Subcutaneous abdominal adipose tissue (tissue), 5 donors: ENCODE data around the gene NUCKS1.

Experiments used
- H3K27ac ChIP-seq: one replicate; pipeline ENCODE4 v1.7.0; 2013; ENCODE audit warnings: low read depth, mild to moderate bottlenecking, inconsistent platforms, low read length, moderate library complexity
- H3K27me3 ChIP-seq, 5 donors: one replicate each; pipeline ENCODE4 v1.7.0; 2013; ENCODE audit warnings: low read length in 5 of 5, inconsistent platforms in 1 of 5; ENCODE audit not compliant: control insufficient read depth in 5 of 5, insufficient read depth in 4 of 5
- H3K36me3 ChIP-seq, 5 donors: one replicate each; pipeline ENCODE4 v1.7.0; 2013; ENCODE audit warnings: low read length in 5 of 5; ENCODE audit not compliant: control insufficient read depth in 5 of 5, insufficient read depth in 5 of 5
- H3K4me1 ChIP-seq, 5 donors: one replicate each; pipeline ENCODE4 v1.7.0; 2013; ENCODE audit warnings: low read length in 5 of 5, mild to moderate bottlenecking in 3 of 5, moderate library complexity in 1 of 5; ENCODE audit not compliant: control insufficient read depth in 5 of 5, insufficient read depth in 5 of 5
- H3K4me3 ChIP-seq, 5 donors: one replicate each; pipeline ENCODE4 v1.7.0; 2013; ENCODE audit warnings: low read length in 5 of 5, low read depth in 1 of 5
- H3K9ac ChIP-seq, 5 donors: one replicate each; pipeline ENCODE4 v1.7.0; 2013; ENCODE audit warnings: low read length in 5 of 5, mild to moderate bottlenecking in 4 of 5, moderate library complexity in 3 of 5
- H3K9me3 ChIP-seq, 5 donors: one replicate each; pipeline ENCODE4 v1.7.0; 2013; ENCODE audit warnings: low read length in 5 of 5; ENCODE audit not compliant: control insufficient read depth in 5 of 5
- donor health status: healthy.
- donor health status: healthy.
- donor health status: healthy.
- donor health status: healthy.
- donor health status: healthy.

NUCKS1 gene

DNA sequence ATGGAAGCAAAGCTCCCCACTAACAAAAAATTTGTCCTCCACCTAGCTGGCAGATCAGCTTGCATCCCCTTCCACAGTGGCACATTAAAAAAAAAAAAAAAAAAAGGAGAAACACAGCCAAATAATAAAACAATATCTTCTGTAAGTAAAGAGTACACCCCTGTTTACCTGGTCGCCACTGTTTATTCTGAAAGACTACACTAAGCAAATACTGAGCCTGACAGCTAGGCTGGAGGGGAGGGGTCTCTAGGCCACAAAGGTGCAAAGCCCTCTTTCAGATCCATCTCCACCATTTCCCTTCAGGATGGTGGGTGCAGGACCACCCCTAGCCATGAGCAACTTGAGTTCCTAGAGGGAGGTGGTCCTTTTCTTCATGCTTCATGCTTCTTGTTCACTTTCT lies 46.9 kb downstream of the NUCKS1 start:
- Histone ChIP-seq H3K27ac (no peak overlapping the region), H3K4me3 (no peak overlapping the region), H3K27me3 (no peaks in the 10 kb centered on the region), H3K9ac (no peak overlapping the region), H3K9me3 (no peaks in the 10 kb centered on the region), H3K4me1 (peaks cover 0 to 10% (median 0%) of the 10 kb centered on the region in 5 donors), H3K36me3 (peaks cover 2 to 6% (median 4%) of the 10 kb centered on the region in 5 donors)

DNA sequence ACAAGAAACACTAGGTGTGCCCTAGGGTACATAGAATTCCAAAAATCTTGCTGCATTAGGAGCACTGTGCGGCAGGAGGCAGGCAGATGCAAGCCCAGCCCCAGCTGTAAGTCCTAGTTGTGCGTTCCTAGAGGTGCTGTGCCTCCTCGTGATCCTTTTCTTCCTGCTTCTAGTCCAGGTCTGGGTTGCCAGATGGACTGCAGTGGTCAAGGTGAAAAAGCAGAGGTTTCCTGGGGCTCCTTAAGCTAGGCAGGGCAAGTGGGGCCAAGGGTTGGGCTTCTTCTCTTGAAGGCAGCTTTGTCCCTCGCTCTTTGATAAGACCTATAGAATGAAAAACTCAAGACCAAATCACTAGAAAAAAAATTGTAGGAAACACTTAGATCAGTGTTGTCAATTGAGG lies 48.1 kb downstream of the NUCKS1 start:
- Histone ChIP-seq H3K9me3 (no peaks in the 10 kb centered on the region), H3K27ac (no peak overlapping the region), H3K36me3 (peaks cover 2 to 6% (median 4%) of the 10 kb centered on the region in 5 donors), H3K4me1 (peaks cover 0 to 10% (median 0%) of the 10 kb centered on the region in 5 donors), H3K27me3 (peaks cover 0 to 5% (median 0%) of the 10 kb centered on the region in 5 donors), H3K4me3 (no peak overlapping the region), H3K9ac (no peak overlapping the region)

DNA sequence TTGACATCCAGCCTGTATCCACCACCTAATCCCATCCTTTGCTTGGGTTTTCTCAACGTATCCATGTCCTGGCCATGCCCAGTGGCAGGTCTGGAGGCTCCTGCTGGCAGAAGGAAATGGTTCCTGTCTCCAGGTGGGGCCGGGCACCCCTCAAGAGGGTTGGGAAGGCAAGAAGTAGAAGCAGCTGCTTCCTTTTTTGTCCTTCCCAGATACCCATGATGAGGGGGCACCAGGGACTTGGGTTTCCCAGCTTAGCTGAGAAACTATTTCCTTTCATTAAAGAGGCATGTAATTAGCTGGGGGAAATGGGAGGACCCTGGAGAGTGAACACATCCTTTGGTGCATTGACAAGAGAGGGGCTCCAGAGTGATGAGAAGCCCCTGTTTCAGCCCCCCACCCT lies 48.6 kb downstream of the NUCKS1 start:
- Histone ChIP-seq H3K27me3 (peaks cover 0 to 5% (median 0%) of the 10 kb centered on the region in 5 donors), H3K4me3 (no peak overlapping the region), H3K9me3 (no peaks in the 10 kb centered on the region), H3K27ac (no peak overlapping the region), H3K4me1 (peaks cover 0 to 10% (median 0%) of the 10 kb centered on the region in 5 donors), H3K36me3 (peaks cover 2 to 6% (median 4%) of the 10 kb centered on the region in 5 donors), H3K9ac (no peak overlapping the region)

DNA sequence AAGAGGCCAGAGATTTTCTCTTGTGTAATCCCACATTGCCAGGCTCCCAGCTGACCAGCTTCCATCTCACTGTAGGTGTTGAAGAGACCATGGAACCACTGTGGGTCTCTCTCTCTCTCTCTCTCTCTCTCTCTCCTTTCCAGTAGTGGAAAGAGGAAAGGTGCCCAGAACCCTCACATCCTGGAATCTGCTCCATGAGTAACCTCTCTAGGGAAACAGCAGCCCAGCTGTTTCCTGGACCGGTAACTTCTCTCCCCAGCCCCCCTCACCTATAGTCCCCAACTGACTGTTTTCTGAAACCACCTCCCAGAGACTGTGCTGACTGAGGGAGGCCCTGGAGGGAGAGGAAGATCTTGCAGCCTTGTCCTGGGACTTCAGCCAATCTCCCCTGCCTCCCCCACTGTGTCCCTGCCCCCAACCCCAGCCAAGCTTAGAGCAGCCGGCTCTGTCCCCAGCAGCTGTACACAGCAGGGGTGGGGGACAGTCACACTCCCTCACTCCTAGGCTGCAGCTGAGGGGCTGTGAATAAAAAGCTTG lies 49.0 kb downstream of the NUCKS1 start:
- Histone ChIP-seq H3K4me1 (peaks cover 0 to 10% (median 0%) of the 10 kb centered on the region in 5 donors), H3K27ac (no peak overlapping the region), H3K4me3 (no peak overlapping the region), H3K9me3 (no peaks in the 10 kb centered on the region), H3K36me3 (peaks cover 2 to 6% (median 4%) of the 10 kb centered on the region in 5 donors), H3K27me3 (peaks cover 0 to 5% (median 0%) of the 10 kb centered on the region in 5 donors), H3K9ac (no peak overlapping the region)

DNA sequence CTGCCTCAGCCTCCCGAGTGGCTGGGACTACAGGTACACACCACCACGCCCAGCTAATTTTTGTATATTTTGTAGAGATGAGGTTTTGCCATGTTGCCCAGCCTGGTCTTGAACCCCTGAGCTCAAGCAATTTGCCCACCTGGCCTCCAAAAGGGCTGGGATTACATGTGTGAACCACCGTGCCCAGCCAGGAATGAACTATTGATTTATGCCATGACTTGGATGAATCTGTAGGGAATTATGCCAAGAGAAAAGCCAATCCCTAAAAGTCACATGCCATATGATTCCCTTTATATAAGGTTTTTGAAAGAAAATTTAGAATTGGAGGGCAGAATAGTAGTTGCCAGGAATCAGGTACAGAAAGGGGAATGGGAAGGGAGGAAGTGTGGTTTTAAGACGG lies 50.6 kb downstream of the NUCKS1 start:
- Histone ChIP-seq H3K27me3 (peaks cover 0 to 5% (median 2%) of the 10 kb centered on the region in 5 donors), H3K27ac (no peak overlapping the region), H3K36me3 (peaks cover 0 to 6% (median 3%) of the 10 kb centered on the region in 5 donors), H3K9me3 (no peaks in the 10 kb centered on the region), H3K4me3 (no peak overlapping the region), H3K4me1 (peaks cover 0 to 10% (median 0%) of the 10 kb centered on the region in 5 donors), H3K9ac (no peak overlapping the region)

DNA sequence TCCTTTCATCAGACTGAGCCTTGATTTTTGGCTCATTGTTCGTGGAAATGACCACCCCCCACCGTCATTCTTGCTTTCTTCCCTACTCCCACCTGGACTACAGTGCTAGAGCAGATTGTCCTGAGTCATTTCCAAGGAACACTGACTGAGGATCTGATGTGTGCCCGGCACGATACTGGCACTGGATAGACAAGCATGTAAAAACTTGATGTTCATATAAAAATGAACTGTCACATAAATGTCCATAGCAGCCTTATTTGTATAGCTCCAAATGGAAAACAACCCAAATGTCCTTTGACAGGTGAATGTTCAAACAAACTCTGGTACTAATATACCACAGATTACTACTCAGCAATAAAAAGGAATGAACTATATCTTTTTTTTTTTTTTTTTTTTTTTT lies 51.1 kb downstream of the NUCKS1 start:
- Histone ChIP-seq H3K27ac (no peak overlapping the region), H3K36me3 (peaks cover 0 to 3% (median 1%) of the 10 kb centered on the region in 5 donors), H3K27me3 (peaks cover 0 to 5% (median 2%) of the 10 kb centered on the region in 5 donors), H3K4me3 (no peak overlapping the region), H3K9me3 (no peaks in the 10 kb centered on the region), H3K4me1 (peaks cover 0 to 10% (median 0%) of the 10 kb centered on the region in 5 donors), H3K9ac (no peak overlapping the region)

DNA sequence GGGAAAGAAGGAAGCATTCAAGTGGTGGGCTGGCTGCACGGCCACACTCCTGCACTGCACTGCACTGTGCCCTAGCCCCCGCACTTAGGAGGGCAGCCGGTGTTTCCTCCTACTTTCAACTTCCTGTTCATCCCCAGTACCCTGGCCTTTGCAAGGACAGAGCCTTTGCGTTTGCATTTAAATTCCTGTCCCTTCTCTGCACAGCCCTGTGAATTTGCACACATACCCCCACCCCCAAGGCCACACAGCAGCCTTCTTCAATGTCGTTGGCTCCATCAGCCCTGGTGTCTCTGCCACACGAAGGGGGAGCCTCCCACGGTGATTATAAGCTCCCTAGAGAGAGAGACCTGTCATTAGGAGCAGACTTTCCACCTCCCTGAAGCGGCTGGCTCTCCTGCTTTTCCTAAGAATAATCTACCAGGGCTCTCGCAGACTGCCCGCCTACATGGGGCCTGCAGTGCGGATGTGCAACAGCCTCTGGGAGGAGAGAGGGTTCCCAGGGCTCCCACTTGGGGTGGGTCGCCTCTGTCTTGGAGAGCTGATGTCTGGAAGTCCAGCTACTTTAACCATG lies 56.5 kb downstream of the NUCKS1 start:
- Histone ChIP-seq H3K9ac (no peak overlapping the region), H3K27ac (no peak overlapping the region), H3K4me1 (no peaks in the 10 kb centered on the region), H3K27me3 (peaks cover 0 to 7% (median 2%) of the 10 kb centered on the region in 5 donors), H3K4me3 (no peak overlapping the region), H3K9me3 (no peaks in the 10 kb centered on the region), H3K36me3 (no peaks in the 10 kb centered on the region)

DNA sequence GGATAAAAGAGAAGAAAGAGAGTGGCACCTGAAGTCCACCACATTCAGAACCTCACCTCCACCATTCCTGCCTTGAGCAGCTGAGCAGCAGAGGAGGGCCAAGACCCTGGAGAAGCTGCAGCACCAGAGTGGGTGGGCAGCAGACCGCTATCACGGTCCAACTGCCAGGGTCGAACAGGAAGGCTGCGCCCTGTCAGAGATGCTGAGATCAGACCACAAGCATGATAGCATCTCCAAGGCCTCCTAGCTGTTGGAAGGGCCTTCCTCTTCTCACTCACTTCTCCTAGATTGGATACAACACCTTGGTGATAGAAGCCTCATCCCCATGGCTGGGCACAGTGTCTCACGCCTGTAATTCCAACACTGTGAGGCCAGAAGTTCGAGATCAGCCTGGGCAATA lies 57.6 kb downstream of the NUCKS1 start:
- H3K27ac ChIP-seq: no peak overlapping the region
- H3K4me3 ChIP-seq: no peak overlapping the region
- H3K27me3 ChIP-seq: peaks cover 0 to 5% (median 2%) of the 10 kb centered on the region in 5 donors
- H3K4me1 ChIP-seq: no peaks in the 10 kb centered on the region
- no peak overlapping the region for H3K9ac ChIP-seq
- H3K36me3 ChIP-seq: no peaks in the 10 kb centered on the region
- no peaks in the 10 kb centered on the region for H3K9me3 ChIP-seq

DNA sequence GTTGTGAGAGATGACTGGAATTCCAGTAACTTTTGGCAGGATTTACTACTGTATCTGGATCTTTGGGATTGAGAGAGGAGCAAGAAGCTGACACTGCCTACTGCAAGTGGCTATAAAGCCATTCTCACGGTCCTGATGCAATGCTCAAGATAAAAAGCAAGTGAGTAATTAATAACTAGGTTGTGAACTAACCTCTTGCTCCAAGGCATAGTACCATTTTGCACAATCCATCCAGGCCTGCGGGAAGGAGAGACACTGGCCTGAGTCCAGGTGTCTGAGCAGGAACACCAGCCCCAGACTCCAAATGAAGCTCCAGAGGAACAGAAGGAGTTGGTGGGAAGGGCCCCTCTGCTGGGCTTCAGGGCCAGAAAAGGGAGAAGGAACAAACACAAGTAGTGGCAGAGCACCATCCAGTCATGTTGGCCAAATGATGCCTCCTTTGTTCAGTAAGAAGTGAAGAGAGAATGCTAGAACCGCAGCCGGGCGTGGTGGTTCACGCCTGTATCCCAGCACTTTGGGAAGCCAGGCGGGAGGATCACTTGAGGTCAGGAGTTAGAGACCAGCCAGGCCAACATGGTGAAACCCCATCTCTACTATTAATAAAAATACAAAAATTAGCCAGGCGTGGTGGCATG lies 59.7 kb downstream of the NUCKS1 start:
- Histone ChIP-seq H3K4me1 (no peaks in the 10 kb centered on the region), H3K9ac (no peak overlapping the region), H3K27me3 (peaks cover 0 to 3% (median 0%) of the 10 kb centered on the region in 5 donors), H3K4me3 (no peak overlapping the region), H3K9me3 (no peaks in the 10 kb centered on the region), H3K27ac (no peak overlapping the region), H3K36me3 (no peaks in the 10 kb centered on the region)

DNA sequence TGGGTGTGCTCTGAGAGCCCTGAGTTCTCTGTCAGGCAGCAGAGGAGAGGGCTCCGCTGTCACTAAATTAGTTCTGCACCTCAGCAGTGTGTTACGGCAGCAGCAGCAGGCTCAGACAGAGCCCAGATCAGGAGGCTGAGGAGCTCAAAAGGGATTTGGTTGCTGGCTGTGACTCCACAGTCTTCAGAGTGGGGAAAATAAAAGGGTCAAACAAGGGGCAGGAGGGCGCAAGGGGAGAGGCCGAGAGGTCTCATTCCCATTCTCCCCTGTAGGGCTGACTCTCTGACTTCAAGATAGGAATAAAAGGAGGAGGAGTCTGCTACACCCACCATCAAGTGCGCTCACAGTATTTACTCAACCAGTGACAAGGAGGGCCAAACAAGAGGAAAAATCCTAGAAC lies 60.5 kb downstream of the NUCKS1 start:
- Histone ChIP-seq H3K27ac (no peak overlapping the region), H3K4me3 (no peak overlapping the region), H3K9me3 (no peaks in the 10 kb centered on the region), H3K27me3 (peaks cover 0 to 3% (median 0%) of the 10 kb centered on the region in 5 donors), H3K9ac (no peak overlapping the region), H3K36me3 (no peaks in the 10 kb centered on the region), H3K4me1 (no peaks in the 10 kb centered on the region)
